SJSA1 (cell line): ENCODE results near the gene PTPRO. TPM values are rescaled to one million over a fixed set of nuclear protein-coding genes. Genes with fewer than 3 reads are reported as not detected.

Experiments
- DNase-seq, 2 experiments: peaks; one replicate each; pipeline ENCODE4 v3.0.0-alpha.2; 2015 to 2020; ENCODE audit warnings: low spot score in 2 of 2, low read depth in 1 of 2
- H3K27ac ChIP-seq: fragments of 250-450 bp; sonication (Bioruptor Pico); 2 replicates; pipeline ENCODE4 v1.5.1; 2020; ENCODE audit warnings: mild to moderate bottlenecking, moderate library complexity
- H3K27me3 ChIP-seq: fragments of 250-450 bp; sonication (Bioruptor Pico); replicated peaks from 2 replicates; pipeline ENCODE4 v1.5.1; 2020; ENCODE audit warnings: mild to moderate bottlenecking, moderate library complexity
- H3K36me3 ChIP-seq: fragments of 250-450 bp; sonication (Bioruptor Pico); 2 replicates; pipeline ENCODE4 v1.5.1; 2020; ENCODE audit warnings: mild to moderate bottlenecking
- H3K4me1 ChIP-seq: fragments of 250-450 bp; sonication (Bioruptor Pico); replicated peaks from 2 replicates; pipeline ENCODE4 v1.6.1; 2021; ENCODE audit warnings: mild to moderate bottlenecking
- H3K4me3 ChIP-seq: fragments of 250-450 bp; sonication (Bioruptor Pico); 2 replicates; pipeline ENCODE4 v1.5.1; 2020; ENCODE audit warnings: mild to moderate bottlenecking
- H3K9me3 ChIP-seq: fragments of 250-450 bp; sonication (Bioruptor Pico); replicated peaks from 2 replicates; pipeline ENCODE4 v1.5.1; 2020; ENCODE audit warnings: mild to moderate bottlenecking
- total RNA-seq: library from RNA; depleted of rRNA; stranded (reverse); fragments of >200 nt; shearing (Covaris generic); gene quantifications from 2 replicates; pipeline ENCODE4 v1.2.3, GENCODE V29; 2014; rRNA removed

PTPRO gene
- total RNA-seq, 1 experiment from 2014 or later = 0.55 TPM

GRCh38 chr12:15629761-15630160, 307.5 kb downstream of the PTPRO start:
- H3K4me3 ChIP-seq = no peak overlapping the region

GRCh38 chr12:15631007-15631715, 308.9 kb downstream of the PTPRO start:
- Histone ChIP-seq H3K9me3 (no peaks in the 10 kb centered on the region), H3K4me3 (no peak overlapping the region), H3K4me1 (peaks cover 61% of the 10 kb centered on the region), H3K27me3 (no peaks in the 10 kb centered on the region), H3K36me3 (peaks cover 9% of the 10 kb centered on the region), H3K27ac (peak overlapping the region; percentile 95; the same call in 1 of the 2 replicates)
- DNase-seq = no peak

More at GRCh38 chr12:15629761-15630160, 307.5 kb downstream of the PTPRO start:
- Histone ChIP-seq H3K27ac (peak overlapping the region; percentile 95), H3K4me1 (peaks cover 52% of the 10 kb centered on the region), H3K27me3 (no peaks in the 10 kb centered on the region), H3K36me3 (peaks cover 9% of the 10 kb centered on the region), H3K9me3 (no peaks in the 10 kb centered on the region)
- peak in 1 of 2 experiments; percentile 58 for DNase-seq

GRCh38 chr12:15632708-15633107, 310.4 kb downstream of the PTPRO start:
- Histone ChIP-seq H3K27ac (no peak overlapping the region), H3K36me3 (peaks cover 7% of the 10 kb centered on the region), H3K4me3 (no peak overlapping the region), H3K27me3 (no peaks in the 10 kb centered on the region), H3K4me1 (peaks cover 69% of the 10 kb centered on the region), H3K9me3 (no peaks in the 10 kb centered on the region)
- DNase-seq = no peak

- DNase-seq = no peak
- no peaks in the 10 kb centered on the region for H3K27me3 ChIP-seq
- no peaks in the 10 kb centered on the region for H3K9me3 ChIP-seq
- no peak overlapping the region for H3K27ac ChIP-seq
- peaks cover 69% of the 10 kb centered on the region for H3K4me1 ChIP-seq
- H3K4me3 ChIP-seq = no peak overlapping the region
- H3K36me3 ChIP-seq = peaks cover 7% of the 10 kb centered on the region
These were observed 310.9 kb downstream of the PTPRO start for GRCh38 chr12:15633201-15633600.

- H3K27me3 ChIP-seq = no peaks in the 10 kb centered on the region
- H3K4me1 ChIP-seq = peaks cover 67% of the 10 kb centered on the region
- H3K9me3 ChIP-seq = no peaks in the 10 kb centered on the region
- no peak for DNase-seq
- H3K36me3 ChIP-seq = peaks cover 7% of the 10 kb centered on the region
- H3K27ac ChIP-seq = no peak overlapping the region
- no peak overlapping the region for H3K4me3 ChIP-seq
These were observed 311.8 kb downstream of the PTPRO start for GRCh38 chr12:15634010-15634683.

- Histone ChIP-seq H3K9me3 (no peaks in the 10 kb centered on the region), H3K4me3 (no peak overlapping the region), H3K27ac (peak overlapping the region; percentile 66), H3K36me3 (peaks cover 13% of the 10 kb centered on the region), H3K4me1 (peaks cover 45% of the 10 kb centered on the region), H3K27me3 (no peaks in the 10 kb centered on the region)
- DNase-seq = no peak
These were observed 314.0 kb downstream of the PTPRO start for GRCh38 chr12:15636060-15636890.

GRCh38 chr12:15638231-15638630, 315.9 kb downstream of the PTPRO start:
- H3K4me1 ChIP-seq = peaks cover 44% of the 10 kb centered on the region
- H3K27me3 ChIP-seq = no peaks in the 10 kb centered on the region
- H3K36me3 ChIP-seq = peaks cover 13% of the 10 kb centered on the region
- H3K4me3 ChIP-seq = no peak overlapping the region
- H3K27ac ChIP-seq = peak overlapping the region; percentile 66; the same call in 1 of the 2 replicates
- H3K9me3 ChIP-seq = no peaks in the 10 kb centered on the region
- DNase-seq = no peak

- no peak overlapping the region for H3K27ac ChIP-seq
These were observed 322.4 kb downstream of the PTPRO start for GRCh38 chr12:15644700-15645099.

GRCh38 chr12:15646581-15646980, 324.3 kb downstream of the PTPRO start:
- Histone ChIP-seq H3K27ac (no peak overlapping the region), H3K9me3 (no peaks in the 10 kb centered on the region), H3K4me3 (no peak overlapping the region), H3K4me1 (peaks cover 18% of the 10 kb centered on the region), H3K36me3 (peaks cover 12% of the 10 kb centered on the region; the same call in 1 of the 2 replicates), H3K27me3 (no peaks in the 10 kb centered on the region)
- DNase-seq = no peak

More at GRCh38 chr12:15644700-15645099, 322.4 kb downstream of the PTPRO start:
- H3K36me3 ChIP-seq = peaks cover 23% of the 10 kb centered on the region
- H3K27me3 ChIP-seq = no peaks in the 10 kb centered on the region
- H3K4me1 ChIP-seq = peaks cover 18% of the 10 kb centered on the region
- H3K4me3 ChIP-seq = no peak overlapping the region
- no peaks in the 10 kb centered on the region for H3K9me3 ChIP-seq
- no peak for DNase-seq

Other genes starting within 250 kb of the PTPRO start
- gene RERG, start 101.1 kb upstream of the PTPRO start, total RNA-seq = not detected in 2 replicates